Measurements from ENCODE around the gene MYOM3. TPM values are rescaled to one million over a fixed set of nuclear protein-coding genes. Genes with fewer than 3 reads are reported as not detected.
A peak's percentile ranks its signal among the peaks of the same experiment; 100 is the strongest.
"Not testable (repeated sequence)": the region's sequence is repeated elsewhere in the genome, so short reads cannot be mapped to it uniquely, and the experiment has no call there.

MYOM3 gene
- total and polyA plus RNA-seq, 8 donors, result 0.06 to 0.52 (median 0.27) TPM; not detected in 1

DNA sequence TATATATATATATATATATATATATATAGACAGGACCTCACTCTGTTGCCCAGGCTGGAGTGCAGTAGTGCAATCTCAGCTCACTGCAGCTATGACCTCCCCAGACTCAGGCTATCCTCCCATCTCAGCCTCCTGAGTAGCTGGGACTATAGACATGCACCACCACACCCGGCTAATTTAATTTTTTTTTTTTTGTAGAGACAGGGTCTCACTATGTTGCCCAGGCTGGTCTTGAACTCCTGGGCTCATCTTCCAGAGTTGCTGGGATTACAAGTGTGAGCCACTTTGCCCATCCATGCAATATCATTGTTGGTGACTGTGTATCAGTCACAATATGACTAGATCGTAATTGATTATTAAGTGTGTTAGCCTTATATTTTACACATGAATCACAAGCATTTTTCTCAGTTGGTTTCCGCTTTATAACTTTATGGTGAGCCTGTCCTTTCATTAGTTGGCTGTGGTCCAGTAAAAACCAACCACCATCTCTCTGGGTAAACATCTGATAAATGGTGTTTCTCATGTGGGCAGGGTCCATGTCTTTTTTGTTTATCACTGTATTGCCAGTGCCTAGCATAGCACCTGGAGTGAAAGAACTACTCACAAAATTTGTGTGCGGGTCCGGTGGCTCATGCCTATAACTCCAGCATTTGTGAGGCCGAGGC lies 63.6 kb downstream of the MYOM3 start:
- H3K4me1 ChIP-seq, result peaks cover 3 to 13% of the 10 kb centered on the region in 2 donors
- TF ChIP-seq, protein P1, sequence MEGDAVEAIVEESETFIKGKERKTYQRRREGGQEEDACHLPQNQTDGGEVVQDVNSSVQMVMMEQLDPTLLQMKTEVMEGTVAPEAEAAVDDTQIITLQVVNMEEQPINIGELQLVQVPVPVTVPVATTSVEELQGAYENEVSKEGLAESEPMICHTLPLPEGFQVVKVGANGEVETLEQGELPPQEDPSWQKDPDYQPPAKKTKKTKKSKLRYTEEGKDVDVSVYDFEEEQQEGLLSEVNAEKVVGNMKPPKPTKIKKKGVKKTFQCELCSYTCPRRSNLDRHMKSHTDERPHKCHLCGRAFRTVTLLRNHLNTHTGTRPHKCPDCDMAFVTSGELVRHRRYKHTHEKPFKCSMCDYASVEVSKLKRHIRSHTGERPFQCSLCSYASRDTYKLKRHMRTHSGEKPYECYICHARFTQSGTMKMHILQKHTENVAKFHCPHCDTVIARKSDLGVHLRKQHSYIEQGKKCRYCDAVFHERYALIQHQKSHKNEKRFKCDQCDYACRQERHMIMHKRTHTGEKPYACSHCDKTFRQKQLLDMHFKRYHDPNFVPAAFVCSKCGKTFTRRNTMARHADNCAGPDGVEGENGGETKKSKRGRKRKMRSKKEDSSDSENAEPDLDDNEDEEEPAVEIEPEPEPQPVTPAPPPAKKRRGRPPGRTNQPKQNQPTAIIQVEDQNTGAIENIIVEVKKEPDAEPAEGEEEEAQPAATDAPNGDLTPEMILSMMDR (IDR thresholded peaks at IDR 0.05), result no peak
- H3K27ac ChIP-seq, result no peak overlapping the region
- no peaks in the 10 kb centered on the region for H3K27me3 ChIP-seq
- H3K4me3 ChIP-seq, result no peak overlapping the region
- no peak for ATAC-seq
- DNase-seq, result no peak
- H3K36me3 ChIP-seq, result no peaks in the 10 kb centered on the region
- intact Hi-C loops (cut with DNase I), result no loop called here
- no peaks in the 10 kb centered on the region for H3K9me3 ChIP-seq

DNA sequence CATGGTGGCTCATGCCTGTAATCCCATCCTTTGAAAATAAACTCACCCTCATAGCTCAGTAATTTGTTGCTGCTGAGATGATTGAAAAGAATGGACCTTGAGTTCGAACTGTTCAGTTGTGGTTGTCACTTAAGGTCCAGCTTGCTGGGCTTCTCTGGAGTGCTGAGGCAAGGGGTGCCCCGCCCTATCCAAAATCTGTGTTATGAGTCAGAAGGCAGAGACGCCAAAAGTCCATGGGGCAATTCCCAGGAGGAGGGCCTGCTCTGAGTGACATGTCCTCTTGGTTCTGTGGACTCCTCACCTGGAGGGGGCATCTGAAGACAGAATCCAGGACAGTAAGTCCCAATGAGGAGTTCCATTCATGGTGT lies 64.8 kb downstream of the MYOM3 start:
- peaks cover 3 to 10% of the 10 kb centered on the region in 2 donors for H3K4me1 ChIP-seq
- intact Hi-C loops (cut with DNase I), result no loop called here
- H3K9me3 ChIP-seq, result no peaks in the 10 kb centered on the region
- no peak overlapping the region for H3K27ac ChIP-seq
- ATAC-seq (peak; percentile 52), DNase-seq (peak in 1 of 4 donors; percentile 38)
- H3K27me3 ChIP-seq, result no peaks in the 10 kb centered on the region
- no peaks in the 10 kb centered on the region for H3K36me3 ChIP-seq
- H3K4me3 ChIP-seq, result no peak overlapping the region
- TF ChIP-seq, protein P1 (IDR thresholded peaks at IDR 0.05), result no peak

DNA sequence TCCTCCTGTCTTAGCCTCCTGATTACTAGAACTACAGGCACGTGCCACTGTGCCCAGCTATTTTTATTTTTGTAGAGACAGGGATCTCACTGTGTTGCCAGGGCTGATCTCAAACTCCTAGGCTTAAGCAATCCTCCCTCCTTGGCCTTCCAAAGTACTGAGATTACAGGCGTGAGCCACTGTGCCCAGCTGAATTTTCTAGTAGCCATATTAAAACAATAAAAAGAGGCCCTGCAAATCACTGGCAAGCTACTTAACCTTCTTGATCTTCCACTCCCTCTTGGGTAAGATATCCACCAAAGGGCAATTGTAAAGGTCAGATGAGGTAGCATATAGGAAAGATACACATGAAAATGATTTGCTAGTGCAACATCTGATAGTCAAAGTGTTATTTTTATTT lies 66.2 kb downstream of the MYOM3 start:
- H3K27ac ChIP-seq, result no peak overlapping the region

DNA sequence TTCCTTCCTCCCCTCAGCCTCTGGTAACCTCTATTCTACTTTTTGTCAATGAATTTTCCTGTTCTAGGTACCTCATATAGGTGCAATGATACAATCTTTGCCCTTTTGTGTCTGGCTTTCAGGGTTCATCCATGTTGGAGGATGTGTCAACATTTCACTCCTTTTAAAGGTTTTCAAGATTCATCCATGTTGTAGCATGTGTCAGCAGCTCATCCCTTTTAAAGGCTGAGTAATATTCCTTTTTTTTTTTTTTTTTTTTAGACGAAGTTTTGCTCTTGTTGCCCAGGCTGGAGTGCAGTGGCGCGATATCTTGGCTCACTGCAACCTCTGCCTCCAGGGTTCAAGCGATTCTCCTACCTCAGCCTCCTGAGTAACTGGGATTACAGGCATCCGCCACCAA lies 67.3 kb downstream of the MYOM3 start:
- H3K36me3 ChIP-seq; ATAC-seq; H3K9me3 ChIP-seq; H3K4me1 ChIP-seq; DNase-seq; H3K27ac ChIP-seq; intact Hi-C loops (cut with DNase I); H3K4me3 ChIP-seq; H3K27me3 ChIP-seq: not testable (repeated sequence)

More for the DNA sequence above, 66.2 kb downstream of the MYOM3 start:
- DNase-seq, result no peak
- intact Hi-C loops (cut with DNase I), result no loop called here
- TF ChIP-seq, protein P1 (IDR thresholded peaks at IDR 0.05), result no peak
- Histone ChIP-seq H3K4me1 (peaks cover 0 to 3% of the 10 kb centered on the region in 2 donors), H3K9me3 (no peaks in the 10 kb centered on the region), H3K36me3 (no peaks in the 10 kb centered on the region), H3K27me3 (no peaks in the 10 kb centered on the region), H3K4me3 (no peak overlapping the region)
- ATAC-seq, result peak; percentile 19

DNA sequence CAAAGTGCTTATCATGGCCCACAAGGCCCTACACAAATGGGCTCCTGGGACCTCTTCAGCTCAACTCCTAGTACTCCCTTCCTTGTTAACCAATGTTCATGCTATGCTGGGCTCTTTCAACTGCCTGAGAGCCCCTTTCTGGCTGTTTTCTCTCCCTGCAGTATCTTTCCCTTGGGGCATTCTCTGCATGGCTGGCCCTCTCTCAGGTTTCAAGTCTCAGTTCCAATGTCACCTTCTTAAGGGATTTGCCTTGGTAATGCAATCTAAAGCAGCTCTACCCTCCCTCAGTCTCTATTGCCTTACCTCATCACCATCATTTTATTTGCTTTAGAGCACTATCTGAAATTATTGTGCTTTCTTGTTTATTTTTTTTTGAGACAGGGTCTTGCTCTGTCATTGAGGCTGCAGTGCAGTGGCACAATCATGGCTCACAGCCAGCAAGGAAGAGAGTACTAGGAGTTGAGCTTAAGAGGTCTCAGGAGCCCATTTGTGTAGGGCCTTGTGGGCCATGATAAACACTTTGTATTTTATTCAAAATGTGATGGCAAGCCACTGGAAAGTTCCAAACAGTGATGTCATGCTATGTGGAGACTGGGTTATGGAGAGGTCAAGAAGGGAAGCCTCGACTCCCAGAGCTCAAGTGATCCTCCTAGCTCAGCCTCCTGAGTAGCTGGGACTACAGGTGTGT lies 68.4 kb downstream of the MYOM3 start:
- intact Hi-C loops (cut with DNase I), result no loop called here
- Histone ChIP-seq H3K4me1 (peaks cover 0 to 3% of the 10 kb centered on the region in 2 donors), H3K36me3 (no peaks in the 10 kb centered on the region), H3K9me3 (no peaks in the 10 kb centered on the region), H3K27ac (no peak overlapping the region), H3K4me3 (no peak overlapping the region), H3K27me3 (no peaks in the 10 kb centered on the region)
- TF ChIP-seq, protein P1 (IDR thresholded peaks at IDR 0.05), result no peak
- no peak for DNase-seq
- ATAC-seq, result no peak
